ENCODE results near the gene VARS1.

The VARS1 gene

DNA sequence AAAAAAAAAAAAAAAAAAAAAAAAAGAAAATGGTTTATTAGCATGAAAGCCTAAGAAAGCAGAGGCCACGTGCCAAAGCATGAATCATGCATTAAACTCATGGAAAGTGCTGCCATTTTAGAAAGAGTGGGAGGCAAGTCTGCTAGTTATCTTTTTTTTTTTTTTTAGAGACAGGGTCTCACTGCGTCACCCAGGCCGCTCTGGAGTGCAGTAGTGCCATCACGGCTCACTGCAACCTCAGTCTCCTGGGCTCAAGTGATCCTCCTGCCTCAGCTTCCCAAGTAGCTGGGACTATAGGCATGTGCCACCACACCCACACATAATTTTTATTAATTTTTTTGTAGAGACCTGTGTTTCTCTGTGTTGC, 23.6 kb downstream of the VARS1 start:
- no peak for DNase-seq (ENCODE audit: low read depth in 3 of 3)

GRCh38 chr6:31770860-31771259, 24.7 kb downstream of the VARS1 start:
- DNase-seq (ENCODE audit: low read depth in 3 of 3), result no peak

DNA sequence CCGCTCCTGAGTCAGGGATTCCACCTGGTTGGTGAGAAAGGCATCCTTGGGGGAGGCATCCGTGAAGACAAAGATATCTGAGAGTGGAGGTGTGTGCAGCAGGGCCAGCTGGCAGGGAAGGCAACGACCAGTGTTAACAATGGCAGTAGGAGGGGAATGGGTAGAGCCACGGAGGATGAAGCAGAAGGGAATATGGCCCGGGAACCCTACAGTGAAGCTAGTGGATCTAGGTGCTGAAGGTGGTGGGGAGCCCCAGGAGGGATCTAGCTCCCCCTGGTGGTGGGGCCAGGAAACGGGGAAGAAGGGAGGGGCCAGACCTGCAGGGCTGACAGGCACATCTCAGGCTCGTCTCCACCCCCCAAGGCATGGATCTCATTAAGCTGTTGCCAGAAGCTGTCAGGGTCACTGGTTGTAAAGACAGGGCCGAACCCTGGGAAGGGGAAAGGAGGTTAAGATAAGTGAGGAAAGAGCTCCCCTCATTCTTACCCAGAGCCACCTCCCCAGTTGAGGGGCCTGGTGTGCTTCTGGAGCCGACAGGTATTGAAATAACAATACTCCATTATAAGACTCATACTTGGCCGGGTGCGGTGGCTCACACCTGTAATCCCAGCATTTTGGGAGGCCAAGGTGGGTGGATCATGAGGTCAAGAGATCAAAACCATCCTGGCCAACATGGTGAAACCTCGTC, 25.7 kb downstream of the VARS1 start:
- peak; percentile 73 to 80 (median 77) for DNase-seq (ENCODE audit: low read depth in 3 of 3)

GRCh38 chr6:31768363-31769257, 26.9 kb downstream of the VARS1 start:
- DNase-seq (ENCODE audit: low read depth in 3 of 3), result no peak

GRCh38 chr6:31767096-31767645, 28.4 kb downstream of the VARS1 start:
- DNase-seq (ENCODE audit: low read depth in 3 of 3), result no peak

DNA sequence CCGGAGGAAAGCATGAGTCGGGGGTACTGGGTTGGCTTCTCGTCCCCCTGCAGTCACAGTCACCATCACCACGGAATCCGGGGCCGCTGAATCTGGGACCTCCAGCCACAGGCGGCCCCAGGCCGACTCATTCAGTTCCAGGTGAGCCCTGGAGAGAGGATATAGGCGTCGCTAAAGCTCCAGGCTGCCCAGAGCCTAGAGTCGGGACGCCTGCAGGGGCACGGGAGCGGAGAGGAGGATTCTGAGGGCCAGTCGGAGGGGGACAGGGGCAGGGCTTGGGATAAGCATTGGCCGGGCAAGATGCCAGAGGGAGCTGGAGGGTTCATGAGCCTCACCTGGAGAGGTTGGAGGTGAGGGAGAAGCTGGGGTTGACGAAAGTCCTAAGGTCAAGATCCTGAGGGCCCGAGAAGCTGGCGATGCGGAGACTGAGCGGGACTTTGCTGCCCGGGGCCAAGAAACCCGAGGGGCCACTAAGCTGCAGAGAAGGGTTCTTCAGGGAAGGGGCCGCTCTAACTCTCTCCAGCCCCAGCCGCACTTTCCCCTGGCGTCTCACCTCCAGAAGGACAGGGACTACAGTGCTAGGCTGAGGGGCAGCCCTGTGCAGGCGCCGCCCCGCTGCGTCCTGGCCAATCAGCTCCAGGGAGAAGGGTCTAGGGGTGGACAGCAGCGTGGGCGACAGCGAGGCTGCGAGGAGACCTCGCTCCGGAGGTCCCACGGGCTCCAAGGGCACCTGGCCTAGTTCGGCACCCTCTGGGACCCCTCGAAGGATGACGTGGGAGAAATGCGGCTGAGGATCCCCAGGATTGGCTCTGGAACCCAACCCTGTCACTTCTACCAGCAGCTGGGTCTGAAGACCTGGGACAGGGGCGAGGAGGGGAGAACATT, 29.4 kb downstream of the VARS1 start:
- DNase-seq (ENCODE audit: low read depth in 3 of 3), result no peak

GRCh38 chr6:31765559-31765909, 30.0 kb downstream of the VARS1 start:
- DNase-seq (ENCODE audit: low read depth in 3 of 3), result no peak

DNA sequence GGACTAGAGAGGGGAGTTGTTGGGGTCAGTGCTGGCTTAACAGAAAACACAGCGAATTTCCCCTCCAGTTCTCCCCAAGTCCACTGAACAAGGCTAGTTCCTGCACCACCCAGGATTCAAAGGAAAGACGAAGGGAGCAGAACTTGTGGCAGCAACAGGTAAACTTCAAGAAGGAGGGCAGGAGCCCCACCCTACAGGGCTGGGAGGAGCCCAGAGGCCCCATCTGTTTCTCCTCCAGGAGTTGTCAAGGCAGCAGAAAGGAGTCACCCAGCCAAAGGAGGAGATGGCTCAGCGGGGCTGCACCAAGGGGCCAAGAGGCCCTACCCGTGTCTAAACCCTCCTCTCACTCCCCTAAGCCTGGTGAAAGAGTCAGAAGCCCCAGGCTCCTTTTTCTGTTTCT, 31.4 kb downstream of the VARS1 start:
- DNase-seq (ENCODE audit: low read depth in 3 of 3), result no peak

- no peak for DNase-seq (ENCODE audit: low read depth in 3 of 3)
These were observed 32.0 kb downstream of the VARS1 start for GRCh38 chr6:31763619-31763940.

DNA sequence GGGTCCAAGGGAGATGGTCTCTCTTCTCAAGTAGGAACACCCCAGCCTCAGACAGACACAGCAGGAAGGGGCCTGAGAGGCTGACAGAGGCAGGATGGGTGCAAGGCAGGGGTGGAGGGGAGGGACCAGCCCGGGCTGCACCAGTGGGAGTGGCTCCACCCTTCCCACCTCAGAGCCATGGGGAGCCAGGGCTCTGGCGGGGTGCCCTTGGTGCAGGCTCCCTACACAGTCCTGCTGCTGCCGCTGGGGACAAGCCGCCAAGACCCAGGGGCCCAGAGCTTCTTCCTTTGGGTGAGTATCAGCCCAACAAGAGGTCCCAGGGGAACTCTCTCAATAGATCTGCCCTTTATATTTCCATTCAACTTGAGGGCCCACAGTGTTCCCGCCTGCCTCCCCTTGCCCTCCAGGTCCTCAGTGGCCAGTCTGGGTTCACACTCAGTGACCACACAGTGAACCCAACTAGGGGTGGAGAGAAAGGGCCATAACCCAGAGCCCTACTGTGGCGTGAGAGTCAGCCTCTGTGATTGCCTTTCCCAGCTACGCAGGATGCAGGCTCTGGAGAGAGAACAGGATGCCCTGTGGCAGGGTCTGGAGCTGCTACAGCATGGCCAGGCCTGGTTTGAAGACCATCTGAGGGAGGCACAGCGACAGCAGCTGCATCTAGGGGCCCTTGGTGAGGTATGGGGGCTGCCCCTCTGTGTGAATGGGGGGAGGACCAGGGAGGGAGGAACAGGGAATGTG, 32.5 kb downstream of the VARS1 start:
- no peak for DNase-seq (ENCODE audit: low read depth in 3 of 3)

DNA sequence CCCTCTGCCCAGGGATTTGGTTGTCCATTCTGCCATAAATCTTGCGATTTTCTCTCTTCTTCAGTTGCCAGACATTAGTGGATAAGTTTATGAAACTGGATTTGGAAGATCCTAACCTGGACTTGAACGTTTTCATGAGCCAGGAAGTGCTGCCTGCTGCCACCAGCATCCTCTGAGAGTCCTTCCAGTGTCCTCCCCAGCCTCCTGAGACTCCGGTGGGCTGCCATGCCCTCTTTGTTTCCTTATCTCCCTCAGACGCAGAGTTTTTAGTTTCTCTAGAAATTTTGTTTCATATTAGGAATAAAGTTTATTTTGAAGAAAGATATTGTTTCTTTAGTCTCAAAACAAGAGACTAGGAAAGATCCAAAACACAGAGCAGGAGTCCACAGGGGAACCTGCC, 33.2 kb downstream of the VARS1 start, which contains the start of gene SAPCD1:
TSS of gene SAPCD1 (plus strand) at position 301 of the 400 bp plus-strand sequence. CDS start 399 bp downstream, outside the sequence.
- DNase-seq (ENCODE audit: low read depth in 3 of 3), result no peak

- DNase-seq (ENCODE audit: low read depth in 3 of 3), result no peak
These were observed 34.2 kb downstream of the VARS1 start for GRCh38 chr6:31761343-31761742.

DNA sequence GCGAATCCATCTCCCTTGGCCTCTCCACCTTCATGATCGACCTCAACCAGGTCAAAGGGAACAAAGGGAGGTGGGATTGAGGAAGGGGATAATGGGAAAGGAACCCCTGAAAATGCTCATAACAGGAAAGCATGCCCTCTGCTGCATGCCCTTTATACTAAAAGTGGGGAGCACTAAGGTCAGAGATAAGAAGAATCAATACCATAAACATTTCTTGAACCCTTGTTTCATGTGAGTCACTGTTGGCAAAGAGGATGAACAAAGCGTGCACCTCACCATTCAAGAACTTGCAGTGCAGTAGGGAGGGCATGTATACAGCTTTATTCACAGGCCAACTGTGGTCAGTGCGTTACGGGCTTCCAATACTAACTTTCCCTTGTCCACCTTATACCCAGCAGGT, 34.8 kb downstream of the VARS1 start:
- no peak for DNase-seq (ENCODE audit: low read depth in 3 of 3)

- DNase-seq (ENCODE audit: low read depth in 3 of 3), result no peak
These were observed 37.3 kb downstream of the VARS1 start for GRCh38 chr6:31758281-31758680.

DNA sequence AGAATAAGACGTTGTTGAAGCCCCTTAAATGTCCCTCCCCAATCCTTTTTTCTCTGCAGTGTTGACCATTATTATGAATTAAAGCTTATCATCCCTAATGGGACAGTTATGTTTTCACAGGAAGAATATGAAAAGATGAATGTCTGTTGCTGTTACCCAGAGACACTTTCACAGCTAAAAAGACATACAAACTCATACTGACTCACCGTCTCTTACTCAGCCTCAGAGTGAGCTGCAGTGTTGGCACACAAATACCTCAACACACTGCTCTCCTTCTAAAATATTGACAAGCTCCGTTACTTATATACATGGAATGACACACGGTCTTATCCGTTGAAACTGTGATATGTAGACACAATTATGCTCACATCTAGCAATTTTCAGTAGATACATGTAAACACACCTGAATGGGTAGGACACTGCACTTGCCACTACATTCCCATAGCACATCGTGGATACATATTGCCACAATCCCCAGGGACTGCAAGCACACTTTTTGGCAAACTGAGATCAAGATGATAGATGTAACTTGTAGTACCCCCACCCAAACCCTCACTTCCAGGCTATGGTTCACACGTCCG, 42.7 kb downstream of the VARS1 start:
- no peak for DNase-seq (ENCODE audit: low read depth in 3 of 3)

DNA sequence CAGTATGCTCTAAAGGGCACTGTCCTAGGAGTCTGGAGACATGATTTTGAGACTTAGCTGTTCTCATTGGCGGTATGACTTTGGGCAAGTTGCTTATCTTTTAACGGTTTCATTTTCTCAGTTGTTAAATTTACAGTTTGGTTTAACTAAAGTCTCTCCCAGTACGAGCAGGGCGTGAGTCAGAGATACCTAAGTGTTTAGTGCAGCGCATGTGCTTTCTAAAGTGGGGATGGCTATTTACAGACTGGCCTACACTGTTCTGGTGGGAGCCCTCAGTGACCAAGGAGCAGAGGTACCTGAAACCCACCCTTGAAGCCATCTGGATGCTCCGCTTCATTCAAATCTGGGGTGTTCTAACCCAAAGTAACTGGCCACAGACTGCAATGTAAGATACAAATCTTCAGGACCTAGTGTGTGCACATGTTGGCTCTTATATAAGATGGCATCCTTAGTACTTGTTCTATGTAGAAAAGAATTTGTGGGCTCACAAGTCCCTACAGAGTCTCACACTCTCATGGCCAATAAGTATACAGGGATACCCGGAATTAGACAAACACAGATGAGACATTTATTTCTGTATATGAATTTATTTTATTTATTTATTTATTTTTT, 45.0 kb downstream of the VARS1 start:
- DNase-seq (ENCODE audit: low read depth in 3 of 3), result no peak

DNA sequence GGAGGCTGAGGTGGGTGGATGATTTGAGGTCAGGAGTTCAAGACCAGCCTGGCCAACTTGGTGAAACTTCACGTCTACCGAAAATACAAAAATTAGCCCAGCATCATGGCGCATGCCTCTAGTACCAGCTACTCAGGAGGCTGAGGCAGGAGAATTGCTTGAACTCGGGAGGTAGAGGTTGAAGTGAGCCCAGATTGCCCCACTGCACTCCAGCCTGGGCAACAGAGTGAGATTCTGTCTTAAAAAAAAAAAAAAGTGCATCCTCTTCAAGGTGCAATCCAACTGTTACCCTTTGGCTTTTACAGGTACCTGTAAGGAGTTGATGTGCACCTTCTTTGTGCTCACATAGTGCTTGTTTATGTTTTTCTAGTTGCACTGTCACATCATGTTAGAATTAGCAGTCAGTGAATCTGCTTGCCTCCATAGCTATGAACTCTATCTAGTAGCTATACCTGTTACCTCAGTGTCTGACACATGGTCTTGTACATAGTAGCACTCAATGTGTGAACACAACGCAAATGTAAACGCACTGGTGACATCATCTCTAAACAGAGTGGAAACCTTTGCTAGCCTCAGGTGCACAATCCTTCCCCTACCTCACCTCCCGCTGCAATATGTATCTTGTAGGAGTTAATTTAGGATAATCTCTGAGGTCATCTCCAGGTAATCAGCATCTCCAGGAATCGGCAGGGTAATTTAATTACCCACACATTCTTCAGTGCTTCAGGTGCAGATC, 46.1 kb downstream of the VARS1 start:
- DNase-seq (ENCODE audit: low read depth in 3 of 3), result no peak
